Retinal pigment epithelial cell (primary cell): ENCODE measurements around the gene NDUFA3.

ENCODE experiments used
- DNase-seq: peaks from one replicate; pipeline ENCODE4 v3.0.0-alpha.2; 2010; ENCODE audit warnings: low read depth
- H3K4me3 ChIP-seq: 2 replicates; pipeline ENCODE4 v1.5.1; 2011; ENCODE audit warnings: mild to moderate bottlenecking, low read length, control low read depth, moderate library complexity
- CTCF ChIP-seq: conservative IDR thresholded peaks from 2 replicates; pipeline ENCODE4 v1.5.1; 2011; ENCODE audit warnings: low read depth, low read length, control low read depth, inconsistent platforms

The NDUFA3 gene

GRCh38 chr19:54138489-54139256, 36.0 kb downstream of the NDUFA3 start:
- H3K4me3 ChIP-seq = peak overlapping the region; percentile 72
- TF ChIP-seq CTCF = no peak
- DNase-seq = no peak

GRCh38 chr19:54141356-54141755, 38.7 kb downstream of the NDUFA3 start:
- TF ChIP-seq CTCF = no peak
- no peak overlapping the region for H3K4me3 ChIP-seq
- no peak for DNase-seq

GRCh38 chr19:54142166-54142780, 39.6 kb downstream of the NDUFA3 start:
- no peak overlapping the region for H3K4me3 ChIP-seq
- no peak for DNase-seq
- no peak for TF ChIP-seq CTCF

GRCh38 chr19:54145541-54146158, 43.0 kb downstream of the NDUFA3 start:
- no peak overlapping the region for H3K4me3 ChIP-seq
- DNase-seq = no peak
- TF ChIP-seq CTCF = no peak

GRCh38 chr19:54147676-54148075, 45.0 kb downstream of the NDUFA3 start:
- DNase-seq = no peak
- no peak for TF ChIP-seq CTCF
- H3K4me3 ChIP-seq = no peak overlapping the region

- TF ChIP-seq CTCF = no peak
- no peak overlapping the region for H3K4me3 ChIP-seq
These were observed 45.5 kb downstream of the NDUFA3 start for GRCh38 chr19:54148158-54148557.

More at GRCh38 chr19:54148158-54148557, 45.5 kb downstream of the NDUFA3 start:
- DNase-seq = no peak
